Lung (tissue), 12 donors: ENCODE results near the gene DPP6. TPM values are rescaled to one million over a fixed set of nuclear protein-coding genes. Genes with fewer than 3 reads are reported as not detected.

Experiments used
- ATAC-seq: fragments of 200-7000 bp; cut with Tn5 transposase; one replicate; pipeline ENCODE4 v1.9.1; 2020; ENCODE audit warnings: moderate number of reproducible peaks; ENCODE audit not compliant: insufficient read depth, low FRiP score
- DNase-seq, 3 donors: peaks; one replicate each; pipeline ENCODE4 v3.0.0-alpha.2; 2013 to 2017
- H3K27ac ChIP-seq, 2 donors: one replicate each; pipeline ENCODE4 v1.5.1; 2013; ENCODE audit warnings: mild to moderate bottlenecking in 2 of 2, moderate library complexity in 2 of 2, control low read depth in 1 of 2, inconsistent platforms in 1 of 2, low read depth in 1 of 2, low read length in 1 of 2
- H3K27me3 ChIP-seq, 3 donors: one replicate each; pipeline ENCODE4 v1.5.1; 2013; ENCODE audit warnings: low read length in 2 of 3; ENCODE audit not compliant: control insufficient read depth in 3 of 3, insufficient read depth in 3 of 3
- H3K36me3 ChIP-seq, 4 donors: one replicate each; pipeline ENCODE4 v1.5.1; 2013; ENCODE audit warnings: low read length in 4 of 4, mild to moderate bottlenecking in 1 of 4, moderate library complexity in 1 of 4; ENCODE audit not compliant: control insufficient read depth in 4 of 4, insufficient read depth in 4 of 4
- H3K4me1 ChIP-seq, 5 donors: one replicate each; pipeline ENCODE4 v1.5.1; 2013; ENCODE audit warnings: low read length in 5 of 5, mild to moderate bottlenecking in 2 of 5, moderate library complexity in 1 of 5; ENCODE audit not compliant: control insufficient read depth in 5 of 5, insufficient read depth in 5 of 5
- H3K4me3 ChIP-seq: one replicate; pipeline ENCODE4 v1.5.1; 2013; ENCODE audit warnings: mild to moderate bottlenecking, control low read depth, moderate library complexity
- H3K9ac ChIP-seq, 2 donors: one replicate each; pipeline ENCODE4 v1.5.1; 2013; ENCODE audit warnings: low read length in 2 of 2, control low read depth in 1 of 2; ENCODE audit not compliant: insufficient read depth in 1 of 2
- H3K9me3 ChIP-seq, 4 donors: one replicate each; pipeline ENCODE4 v1.5.1; 2013; ENCODE audit warnings: low read length in 3 of 4, mild to moderate bottlenecking in 1 of 4, moderate library complexity in 1 of 4; ENCODE audit not compliant: control insufficient read depth in 4 of 4, insufficient read depth in 3 of 4
- CTCF ChIP-seq: IDR thresholded peaks from 2 replicates; pipeline ENCODE4 v1.5.1; 2012; ENCODE audit warnings: mild to moderate bottlenecking; ENCODE audit errors: control extremely low read depth, extremely low read depth
- WGBS, 2 donors: extraction: QIAGEN DNeasy Blood & Tissue Kit; methylation state at CpG; one replicate each; pipeline ENCODE4 v1.1.7; 2013; 5-methylcytosine and 5-hydroxymethylcytosine counted together
- polyA plus RNA-seq, 2 donors: library from polyadenylated mRNA; stranded (reverse); fragments of 200-250 nt; gene quantifications; one replicate each; pipeline ENCODE4 v1.2.1, GENCODE V29; 2013
- total RNA-seq, 2 donors: library from RNA; depleted of rRNA in 1 of 2; stranded (reverse); fragments of >200 nt in 1 of 2; gene quantifications; one replicate each; pipeline ENCODE4 v1.2.1, GENCODE V29; 2014 to 2021
- donor health status: control.
- donor health status: control.
- donor health status: Bipolar disorder and iron deficiency.
- donor health status: healthy.
- donor health status: DM: yes; HTN: yes; CAD: no.

DPP6 gene
- total and polyA plus RNA-seq, 4 donors, result 0.08 to 1.3 (median 0.75) TPM

- WGBS, 2 donors, result 59 to 68% methylated on average over 7 of the region's 7 CpGs
- H3K27me3 ChIP-seq, result no peaks in the 10 kb centered on the region
- ATAC-seq (no peak), DNase-seq (no peak)
- no peak overlapping the region for H3K27ac ChIP-seq
- no peak overlapping the region for H3K4me3 ChIP-seq
- H3K36me3 ChIP-seq, result no peaks in the 10 kb centered on the region
- peaks cover 0 to 6% (median 0%) of the 10 kb centered on the region in 4 donors for H3K9me3 ChIP-seq
- H3K9ac ChIP-seq, result no peak overlapping the region
- H3K4me1 ChIP-seq, result no peaks in the 10 kb centered on the region
- TF ChIP-seq CTCF, result no peak
Measured at GRCh38 chr7:154200241-154200640, 148.0 kb downstream of the DPP6 start.

- Histone ChIP-seq H3K27ac (no peak overlapping the region), H3K27me3 (no peaks in the 10 kb centered on the region), H3K36me3 (no peaks in the 10 kb centered on the region), H3K4me1 (no peaks in the 10 kb centered on the region), H3K9me3 (peaks cover 0 to 12% (median 0%) of the 10 kb centered on the region in 4 donors), H3K4me3 (no peak overlapping the region), H3K9ac (no peak overlapping the region)
- WGBS, 2 donors, result 70 to 79% methylated on average over 7 of the region's 7 CpGs
- no peak for TF ChIP-seq CTCF
- DNase-seq (no peak), ATAC-seq (no peak)
Measured at GRCh38 chr7:154202002-154202401, 149.8 kb downstream of the DPP6 start.

GRCh38 chr7:154204046-154204445 is 151.8 kb downstream of the DPP6 start:
- H3K4me3 ChIP-seq, result no peak overlapping the region
- H3K27me3 ChIP-seq, result no peaks in the 10 kb centered on the region
- TF ChIP-seq CTCF, result no peak
- 80 to 87% methylated on average over 4 of the region's 4 CpGs for WGBS, 2 donors
- no peak for DNase-seq
- no peak for ATAC-seq
- H3K9ac ChIP-seq, result no peak overlapping the region
- H3K4me1 ChIP-seq, result no peaks in the 10 kb centered on the region
- peaks cover 0 to 8% (median 0%) of the 10 kb centered on the region in 4 donors for H3K9me3 ChIP-seq
- no peaks in the 10 kb centered on the region for H3K36me3 ChIP-seq
- no peak overlapping the region for H3K27ac ChIP-seq

- peaks cover 0 to 3% (median 0%) of the 10 kb centered on the region in 4 donors for H3K9me3 ChIP-seq
- no peaks in the 10 kb centered on the region for H3K4me1 ChIP-seq
- no peak overlapping the region for H3K9ac ChIP-seq
- DNase-seq (no peak), ATAC-seq (no peak)
- H3K36me3 ChIP-seq, result no peaks in the 10 kb centered on the region
- TF ChIP-seq CTCF, result no peak
- H3K27ac ChIP-seq, result no peak overlapping the region
- H3K4me3 ChIP-seq, result no peak overlapping the region
- peaks cover 0 to 2% (median 0%) of the 10 kb centered on the region in 3 donors for H3K27me3 ChIP-seq
- WGBS, 2 donors, result 81 to 83% methylated on average over 6 of the region's 6 CpGs
Measured at GRCh38 chr7:154212861-154213260, 160.7 kb downstream of the DPP6 start.
